PC-3 (cell line): ENCODE results near the gene HOXD11. TPM values are rescaled to one million over a fixed set of nuclear protein-coding genes. Genes with fewer than 3 reads are reported as not detected.

Experiments used
- ATAC-seq: fragments of 200-7000 bp; cut with Tn5 transposase; 2 replicates; pipeline ENCODE4 v1.9.1; 2020; ENCODE audit warnings: mild to moderate bottlenecking, moderate library complexity
- BruUV-seq: library from RNA; stranded (reverse); fragments of 400-500 nt; replicated peaks from 2 replicates; lab custom pipeline; 2021; lab: Mats Ljungman, UMichigan
- CTCF ChIA-PET: fragments of 300-600 bp; sonication (Branson Sonifier 250); formaldehyde crosslinking; loops from one replicate; lab custom pipeline; 2022; ENCODE audit warnings: antibody characterized with exemption; lab: Charles Lee
- POLR2A ChIA-PET: fragments of 300-600 bp; sonication (Branson Sonifier 250); formaldehyde crosslinking; loops from one replicate; lab custom pipeline; 2022; ENCODE audit warnings: antibody characterized with exemption; ENCODE audit not compliant: unreplicated experiment; lab: Charles Lee
- DNase-seq: peaks from one replicate; pipeline ENCODE4 v3.0.0-alpha.2; 2015
- H2AFZ ChIP-seq: fragments of 300-600 bp; sonication (generic); 2 replicates; pipeline ENCODE4 v1.6.0; 2016; ENCODE audit warnings: antibody characterized with exemption, low read length
- H3F3A ChIP-seq: fragments of 300-600 bp; sonication (generic); one replicate; pipeline ENCODE4 v1.6.0; 2017; ENCODE audit warnings: antibody characterized with exemption, low read length, control low read depth, mild to moderate bottlenecking; ENCODE audit not compliant: unreplicated experiment
- H3K27ac ChIP-seq: fragments of 300-600 bp; sonication (generic); 2 replicates; pipeline ENCODE4 v1.5.1; 2016; ENCODE audit warnings: mild to moderate bottlenecking, low read length
- H3K27me3 ChIP-seq: fragments of 300-600 bp; sonication (generic); 2 replicates; pipeline ENCODE4 v1.6.1; 2016; ENCODE audit warnings: low read length, mixed read lengths
- H3K36me3 ChIP-seq: fragments of 300-600 bp; sonication (generic); 2 replicates; pipeline ENCODE4 v1.6.1; 2016; ENCODE audit warnings: low read depth, mixed run types, low read length, mixed read lengths
- H3K4me1 ChIP-seq: fragments of 300-600 bp; sonication (generic); 2 replicates; pipeline ENCODE4 v1.5.1; 2016; ENCODE audit warnings: low read length; ENCODE audit not compliant: insufficient read depth
- H3K4me2 ChIP-seq: fragments of 300-600 bp; sonication (generic); 2 replicates; pipeline ENCODE4 v1.6.0; 2016; ENCODE audit warnings: low read length
- H3K4me3 ChIP-seq: fragments of 300-600 bp; sonication (generic); 2 replicates; pipeline ENCODE4 v1.5.1; 2016; ENCODE audit warnings: mild to moderate bottlenecking, low read length, mixed read lengths
- H3K79me2 ChIP-seq: fragments of 300-600 bp; sonication (generic); 2 replicates; pipeline ENCODE4 v1.6.1; 2017; ENCODE audit warnings: low read length, mixed read lengths
- H3K9ac ChIP-seq: fragments of 300-600 bp; sonication (generic); 2 replicates; pipeline ENCODE4 v1.6.0; 2016; ENCODE audit warnings: mild to moderate bottlenecking, low read length
- H3K9me2 ChIP-seq: fragments of 300-600 bp; sonication (generic); replicated peaks from 2 replicates; pipeline ENCODE4 v1.6.1; 2016; ENCODE audit warnings: mixed run types, low read length, mixed read lengths
- H3K9me3 ChIP-seq: fragments of 300-600 bp; sonication (generic); 2 replicates; pipeline ENCODE4 v1.6.1; 2016; ENCODE audit warnings: low read length, mixed read lengths
- H4K20me1 ChIP-seq: fragments of 300-600 bp; sonication (generic); 2 replicates; pipeline ENCODE4 v1.6.1; 2016; ENCODE audit warnings: low read length, mixed read lengths
- CTCF ChIP-seq: fragments of 300-600 bp; sonication (generic); conservative IDR thresholded peaks from 2 replicates; pipeline ENCODE4 v1.5.1; 2017; ENCODE audit warnings: antibody characterized with exemption, low read depth, mild to moderate bottlenecking, low read length
- EZH2 ChIP-seq: fragments of 300-600 bp; sonication (generic); IDR thresholded peaks from one replicate; pipeline ENCODE4 v1.6.1; 2017; ENCODE audit warnings: antibody characterized with exemption, mild to moderate bottlenecking, low read length; ENCODE audit not compliant: unreplicated experiment
- EZH2phosphoT487 ChIP-seq: fragments of 300-600 bp; sonication (generic); IDR thresholded peaks from 2 replicates; pipeline ENCODE4 v1.6.1; 2018; ENCODE audit warnings: mild to moderate bottlenecking, antibody characterized with exemption, low read length, borderline replicate concordance
- intact Hi-C: fragments of 100-400 bp; cut with micrococcal nuclease; formaldehyde crosslinking; loops from 2 replicates; pipeline ENCODE4 v1.9.0; 2023
- total RNA-seq: library from RNA; depleted of rRNA; stranded (reverse); fragments of >200 nt; gene quantifications from 2 replicates; pipeline ENCODE4 v1.2.3, GENCODE V29; 2014

The HOXD11 gene
- total RNA-seq, 1 experiment from 2014 or later: not detected

DNA sequence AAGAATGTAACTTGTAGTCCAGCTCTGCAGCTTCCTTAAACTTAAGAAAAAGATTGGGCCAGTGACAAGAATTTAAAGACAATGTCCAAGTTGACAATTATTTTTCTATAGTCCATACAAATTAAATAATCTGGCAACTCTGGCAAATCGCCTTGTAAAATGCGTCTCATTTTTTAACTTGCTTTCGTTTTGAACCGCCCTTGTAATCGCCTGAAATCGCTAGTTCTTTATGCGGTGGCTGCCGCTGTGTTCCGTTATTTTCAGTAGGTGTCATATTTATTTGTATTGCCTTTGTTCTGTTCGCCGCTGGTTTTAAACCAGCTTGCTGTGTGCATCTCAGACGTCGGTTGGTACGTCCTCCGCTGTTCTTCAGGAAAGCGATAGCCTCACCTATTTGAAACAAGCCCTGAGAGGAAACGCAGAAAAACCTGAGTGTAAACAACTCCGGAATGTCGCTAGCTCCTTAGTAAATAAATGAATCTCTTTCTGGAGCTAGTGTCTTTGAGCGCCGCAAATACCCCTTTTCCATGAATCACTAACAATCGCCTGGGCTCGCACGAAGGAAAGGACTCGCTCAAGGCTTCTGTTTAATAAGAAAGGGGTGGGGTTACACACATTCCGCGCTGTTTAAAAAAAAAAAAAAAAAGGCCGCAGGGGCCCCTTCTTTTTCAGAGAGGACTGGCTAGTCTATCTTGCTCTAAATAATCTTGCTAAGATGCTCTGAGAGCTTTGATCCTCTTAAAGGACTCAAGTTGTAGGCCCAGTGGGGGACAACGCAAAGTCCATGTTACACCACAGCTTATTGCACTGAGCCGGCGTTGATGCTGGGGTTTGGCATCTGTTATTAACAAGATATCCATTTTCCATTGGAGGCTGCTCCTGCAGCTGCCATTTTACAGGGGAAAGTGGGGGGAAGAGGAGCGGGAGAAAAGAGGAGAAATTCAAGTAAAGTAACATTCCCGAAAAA lies 25.4 kb downstream of the HOXD11 start:
- no peak overlapping the region for H3K27ac ChIP-seq
- no peaks in the 10 kb centered on the region for H3K9me3 ChIP-seq
- no peaks in the 10 kb centered on the region for H3K9me2 ChIP-seq
- no peak overlapping the region for H2AFZ ChIP-seq
- POLR2A ChIA-PET: interaction anchor here (0.6 kb wide), 1 partner anchor 478 kb away, joined by 4 read pairs; no protein-coding TSS in a partner anchor
- H3K9ac ChIP-seq: no peak overlapping the region
- no peak overlapping the region for H3K4me2 ChIP-seq
- ATAC-seq (no peak), DNase-seq (no peak)
- no peaks in the 10 kb centered on the region for H3K36me3 ChIP-seq
- H4K20me1 ChIP-seq: no peaks in the 10 kb centered on the region
- no peak for TF ChIP-seq EZH2phosphoT487
- TF ChIP-seq CTCF: no peak
- TF ChIP-seq EZH2: no peak
- peaks cover 4% of the 10 kb centered on the region for H3F3A ChIP-seq
- H3K79me2 ChIP-seq: peaks cover 6% of the 10 kb centered on the region; the same call in 1 of the 2 replicates
- intact Hi-C loops: no loop called here
- CTCF ChIA-PET: interaction anchor here (0.6 to 2.1 kb wide), 5 partner anchors 323 to 929 kb away, joined by 3 to 18 read pairs (median 5); no protein-coding TSS in a partner anchor
- no TSS peak for BruUV-seq
- no peaks in the 10 kb centered on the region for H3K27me3 ChIP-seq
- H3K4me1 ChIP-seq: peaks cover 20% of the 10 kb centered on the region
- no peak overlapping the region for H3K4me3 ChIP-seq

GRCh38 chr2:176133389-176133788 lies 26.3 kb downstream of the HOXD11 start:
- Histone ChIP-seq H3K9ac (no peak overlapping the region), H3K79me2 (peaks cover 15% of the 10 kb centered on the region), H3K4me2 (no peak overlapping the region), H2AFZ (no peak overlapping the region), H3K27ac (no peak overlapping the region), H3K9me2 (no peaks in the 10 kb centered on the region), H3K4me1 (peaks cover 27% of the 10 kb centered on the region), H4K20me1 (no peaks in the 10 kb centered on the region), H3K27me3 (no peaks in the 10 kb centered on the region), H3K4me3 (no peak overlapping the region), H3K9me3 (no peaks in the 10 kb centered on the region), H3F3A (peaks cover 4% of the 10 kb centered on the region), H3K36me3 (no peaks in the 10 kb centered on the region)
- POLR2A ChIA-PET: no interaction called here
- ATAC-seq: no peak
- intact Hi-C loops: no loop called here
- no peak for DNase-seq
- BruUV-seq: no TSS peak
- CTCF ChIA-PET: no interaction called here
- TF ChIP-seq EZH2 (no peak), EZH2phosphoT487 (no peak), CTCF (no peak)
